Measurements from ENCODE around the gene TMEM63B. TPM values are rescaled to one million over a fixed set of nuclear protein-coding genes. Genes with fewer than 3 reads are reported as not detected.

TMEM63B gene
- total RNA-seq, 2 donors from 2014 or later: 64.6 to 65.2 TPM

DNA sequence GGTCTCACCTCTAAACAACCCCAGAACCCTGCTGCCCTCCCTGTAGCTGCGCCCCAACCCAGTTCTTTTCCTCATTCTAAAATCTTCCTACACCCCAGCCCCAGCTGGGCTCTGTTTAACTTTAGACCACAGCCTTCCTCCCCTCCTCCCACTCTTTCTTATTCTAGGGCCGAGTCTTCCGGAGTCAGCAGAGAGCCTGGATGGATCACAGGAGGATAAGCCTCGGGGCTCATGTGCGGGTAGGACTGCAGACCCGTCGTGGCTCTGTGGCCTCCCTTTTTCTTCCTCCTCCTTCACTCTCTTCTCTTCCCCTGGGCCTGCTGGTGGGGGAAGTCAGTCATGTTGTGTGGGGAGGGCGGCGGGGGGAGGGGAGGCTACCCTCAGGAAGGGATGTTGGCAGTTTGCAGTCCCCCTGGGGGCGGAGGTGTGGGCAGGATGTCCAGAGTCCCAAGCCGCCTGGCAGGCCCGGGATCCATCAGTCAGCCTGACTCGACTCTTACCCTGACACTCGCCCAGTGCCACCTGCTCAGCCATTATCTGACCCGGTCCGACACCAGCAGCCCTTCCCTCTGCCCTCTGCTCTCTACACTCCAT, 39.3 kb downstream of the TMEM63B start:
- no peaks in the 10 kb centered on the region for H3K36me3 Mint-ChIP-seq (ENCODE audit: low read depth)
- H3K9ac ChIP-seq (ENCODE audit: extremely low read depth, low read length, poor library complexity, severe bottlenecking): no peak overlapping the region
- no peak overlapping the region for H3K4me3 Mint-ChIP-seq
- no peaks in the 10 kb centered on the region for H3K4me1 ChIP-seq (ENCODE audit: control insufficient read depth, insufficient read depth, low read length)
- no peak overlapping the region for H3K27ac ChIP-seq (ENCODE audit: low read depth, low read length)
- no peaks in the 10 kb centered on the region for H3K9me3 ChIP-seq (ENCODE audit: control insufficient read depth, low read length)
- peak; percentile 76 for DNase-seq
- H3K36me3 ChIP-seq (ENCODE audit: control insufficient read depth, insufficient read depth, low read length): no peaks in the 10 kb centered on the region
- H3K4me1 Mint-ChIP-seq: peaks cover 14% of the 10 kb centered on the region
- TF ChIP-seq, protein P1, sequence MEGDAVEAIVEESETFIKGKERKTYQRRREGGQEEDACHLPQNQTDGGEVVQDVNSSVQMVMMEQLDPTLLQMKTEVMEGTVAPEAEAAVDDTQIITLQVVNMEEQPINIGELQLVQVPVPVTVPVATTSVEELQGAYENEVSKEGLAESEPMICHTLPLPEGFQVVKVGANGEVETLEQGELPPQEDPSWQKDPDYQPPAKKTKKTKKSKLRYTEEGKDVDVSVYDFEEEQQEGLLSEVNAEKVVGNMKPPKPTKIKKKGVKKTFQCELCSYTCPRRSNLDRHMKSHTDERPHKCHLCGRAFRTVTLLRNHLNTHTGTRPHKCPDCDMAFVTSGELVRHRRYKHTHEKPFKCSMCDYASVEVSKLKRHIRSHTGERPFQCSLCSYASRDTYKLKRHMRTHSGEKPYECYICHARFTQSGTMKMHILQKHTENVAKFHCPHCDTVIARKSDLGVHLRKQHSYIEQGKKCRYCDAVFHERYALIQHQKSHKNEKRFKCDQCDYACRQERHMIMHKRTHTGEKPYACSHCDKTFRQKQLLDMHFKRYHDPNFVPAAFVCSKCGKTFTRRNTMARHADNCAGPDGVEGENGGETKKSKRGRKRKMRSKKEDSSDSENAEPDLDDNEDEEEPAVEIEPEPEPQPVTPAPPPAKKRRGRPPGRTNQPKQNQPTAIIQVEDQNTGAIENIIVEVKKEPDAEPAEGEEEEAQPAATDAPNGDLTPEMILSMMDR (conservative IDR thresholded peaks at IDR 0.05): peak; percentile 11
- no peak overlapping the region for H3K4me3 ChIP-seq (ENCODE audit: low read length)
- 48 to 58% methylated on average over 2 to 15 of the region's 16 CpGs for WGBS, 2 experiments (ENCODE audit: insufficient coverage in 1 of 2, insufficient read length in 1 of 2)
- H3K27me3 ChIP-seq (ENCODE audit: control insufficient read depth, insufficient read depth, low read length, poor library complexity, severe bottlenecking): no peaks in the 10 kb centered on the region
- H3K9me3 Mint-ChIP-seq: no peaks in the 10 kb centered on the region
- H3K27ac Mint-ChIP-seq: peak overlapping the region; percentile 77
- H3K27me3 Mint-ChIP-seq (ENCODE audit: insufficient read depth): peaks cover 20% of the 10 kb centered on the region

DNA sequence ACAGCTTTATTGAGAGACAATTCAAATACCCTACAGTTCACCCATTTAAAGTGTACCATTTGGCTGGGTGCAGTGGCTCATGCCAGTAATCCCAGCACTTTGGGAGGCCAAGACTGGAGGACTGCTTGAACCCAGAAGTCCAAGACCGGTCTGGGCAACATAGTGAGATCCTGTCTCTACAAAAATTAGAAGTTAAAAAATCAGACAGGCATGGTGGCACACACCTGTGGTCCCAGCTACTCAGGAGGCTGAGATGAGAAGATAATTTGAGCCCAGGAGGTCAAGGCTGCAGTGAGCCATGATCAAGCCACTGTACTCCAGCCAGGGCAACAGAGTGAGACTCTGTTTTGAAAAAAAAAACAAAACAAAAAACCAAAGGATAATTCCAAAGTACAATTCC, 40.2 kb downstream of the TMEM63B start:
- WGBS, 2 experiments (ENCODE audit: insufficient coverage in 1 of 2, insufficient read length in 1 of 2): 95 to 100% methylated on average over 1 of the region's 1 CpG
- H3K4me3 Mint-ChIP-seq: no peak overlapping the region
- Histone ChIP-seq H3K9me3 (ENCODE audit: control insufficient read depth, low read length) (no peaks in the 10 kb centered on the region), H3K27ac (ENCODE audit: low read depth, low read length) (no peak overlapping the region), H3K9ac (ENCODE audit: extremely low read depth, low read length, poor library complexity, severe bottlenecking) (no peak overlapping the region), H3K36me3 (ENCODE audit: control insufficient read depth, insufficient read depth, low read length) (no peaks in the 10 kb centered on the region), H3K27me3 (ENCODE audit: control insufficient read depth, insufficient read depth, low read length, poor library complexity, severe bottlenecking) (no peaks in the 10 kb centered on the region), H3K4me1 (ENCODE audit: control insufficient read depth, insufficient read depth, low read length) (no peaks in the 10 kb centered on the region), H3K4me3 (ENCODE audit: low read length) (no peak overlapping the region)
- no peaks in the 10 kb centered on the region for H3K9me3 Mint-ChIP-seq
- no peaks in the 10 kb centered on the region for H3K36me3 Mint-ChIP-seq (ENCODE audit: low read depth)
- H3K27me3 Mint-ChIP-seq (ENCODE audit: insufficient read depth): peaks cover 19% of the 10 kb centered on the region
- DNase-seq: no peak
- TF ChIP-seq, protein P1 (conservative IDR thresholded peaks at IDR 0.05): no peak
- no peak overlapping the region for H3K27ac Mint-ChIP-seq
- peaks cover 14% of the 10 kb centered on the region for H3K4me1 Mint-ChIP-seq

DNA sequence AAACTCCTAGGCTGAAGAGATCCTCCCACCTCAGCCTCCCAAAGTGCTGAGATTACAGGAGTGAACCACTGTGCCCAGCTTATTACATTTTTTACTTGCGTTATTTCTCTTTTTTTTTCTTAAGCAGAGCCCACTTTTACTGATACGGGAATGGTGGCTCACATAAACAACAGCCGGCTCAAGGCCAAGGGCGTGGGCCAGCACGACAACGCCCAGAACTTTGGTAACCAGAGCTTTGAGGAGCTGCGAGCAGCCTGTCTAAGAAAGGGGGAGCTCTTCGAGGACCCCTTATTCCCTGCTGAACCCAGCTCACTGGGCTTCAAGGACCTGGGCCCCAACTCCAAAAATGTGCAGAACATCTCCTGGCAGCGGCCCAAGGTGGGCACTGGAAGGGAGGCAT, 41.8 kb downstream of the TMEM63B start:
- Histone ChIP-seq H3K4me1 (ENCODE audit: control insufficient read depth, insufficient read depth, low read length) (no peaks in the 10 kb centered on the region), H3K9me3 (ENCODE audit: control insufficient read depth, low read length) (no peaks in the 10 kb centered on the region), H3K27ac (ENCODE audit: low read depth, low read length) (no peak overlapping the region), H3K27me3 (ENCODE audit: control insufficient read depth, insufficient read depth, low read length, poor library complexity, severe bottlenecking) (no peaks in the 10 kb centered on the region), H3K36me3 (ENCODE audit: control insufficient read depth, insufficient read depth, low read length) (no peaks in the 10 kb centered on the region), H3K4me3 (ENCODE audit: low read length) (no peak overlapping the region), H3K9ac (ENCODE audit: extremely low read depth, low read length, poor library complexity, severe bottlenecking) (no peak overlapping the region)
- 91 to 99% methylated on average over 8 to 9 of the region's 9 CpGs for WGBS, 2 experiments (ENCODE audit: insufficient coverage in 1 of 2, insufficient read length in 1 of 2)
- no peaks in the 10 kb centered on the region for H3K9me3 Mint-ChIP-seq
- H3K36me3 Mint-ChIP-seq (ENCODE audit: low read depth): no peaks in the 10 kb centered on the region
- no peak overlapping the region for H3K4me3 Mint-ChIP-seq
- no peak for DNase-seq
- H3K27me3 Mint-ChIP-seq (ENCODE audit: insufficient read depth): peaks cover 17% of the 10 kb centered on the region
- TF ChIP-seq, protein P1 (conservative IDR thresholded peaks at IDR 0.05): no peak
- H3K4me1 Mint-ChIP-seq: peaks cover 14% of the 10 kb centered on the region
- no peak overlapping the region for H3K27ac Mint-ChIP-seq

Measured in endodermal cell (in vitro differentiated cells).